GM21619 (cell line): ENCODE results near the gene GPD2.
A peak's percentile ranks its signal among the peaks of the same experiment; 100 is the strongest.
"Not testable (repeated sequence)": the region's sequence is repeated elsewhere in the genome, so short reads cannot be mapped to it uniquely, and the experiment has no call there.

Experiments
- ATAC-seq: cut with Tn5 transposase; IDR thresholded peaks from one replicate; pipeline ENCODE4 v1.9.1; 2021; ENCODE audit not compliant: unreplicated experiment

GPD2 gene

DNA sequence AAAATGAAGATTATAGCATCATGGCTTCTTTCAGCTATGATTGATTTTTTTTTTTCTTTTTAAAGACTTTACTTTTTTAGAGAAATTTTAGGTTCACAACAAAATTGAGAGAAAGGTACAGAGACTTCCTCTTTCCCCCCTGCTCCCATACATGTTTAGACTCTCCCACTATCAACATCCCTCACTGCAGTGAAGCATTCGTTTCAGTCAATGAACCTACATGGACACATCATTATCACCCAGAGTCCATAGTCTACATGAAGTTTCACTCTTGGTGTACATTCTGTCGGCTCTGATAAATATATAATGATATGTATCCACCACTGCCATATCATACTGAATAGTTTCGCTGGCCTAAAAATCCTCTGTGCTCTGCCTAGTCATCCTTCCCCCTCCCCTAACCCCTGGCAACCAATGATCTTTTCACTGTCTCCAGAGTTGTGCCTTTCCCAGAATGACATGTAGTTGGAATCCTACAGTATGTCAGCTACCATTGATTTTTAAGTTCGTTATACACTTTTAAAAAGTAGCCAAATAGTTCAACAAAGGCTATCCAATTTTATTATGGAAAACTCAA lies 86.8 kb downstream of the GPD2 start:
- no peak for ATAC-seq

GRCh38 chr2:156526950-156527636 lies 90.9 kb downstream of the GPD2 start:
- ATAC-seq: peak; percentile 98

DNA sequence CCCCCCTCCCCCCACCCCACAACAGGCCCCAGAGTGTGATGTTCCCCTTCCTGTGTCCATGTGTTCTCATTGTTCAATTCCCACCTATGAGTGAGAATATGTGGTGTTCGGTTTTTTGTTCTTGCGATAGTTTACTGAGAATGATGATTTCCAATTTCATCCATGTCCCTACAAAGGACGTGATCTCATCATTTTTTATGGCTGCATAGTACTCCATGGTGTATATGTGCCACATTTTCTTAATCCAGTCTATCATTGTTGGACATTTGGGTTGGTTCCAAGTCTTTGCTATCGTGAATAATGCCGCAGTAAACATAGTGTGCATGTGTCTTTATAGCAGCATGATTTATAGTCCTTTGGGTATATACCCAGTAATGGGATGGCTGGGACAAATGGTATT lies 92.4 kb downstream of the GPD2 start:
- not testable (repeated sequence) for ATAC-seq

- peak; percentile 68 for ATAC-seq
Observed at GRCh38 chr2:156532989-156533388, 96.8 kb downstream of the GPD2 start.

GRCh38 chr2:156536534-156536933 lies 100.4 kb downstream of the GPD2 start:
- no peak for ATAC-seq

DNA sequence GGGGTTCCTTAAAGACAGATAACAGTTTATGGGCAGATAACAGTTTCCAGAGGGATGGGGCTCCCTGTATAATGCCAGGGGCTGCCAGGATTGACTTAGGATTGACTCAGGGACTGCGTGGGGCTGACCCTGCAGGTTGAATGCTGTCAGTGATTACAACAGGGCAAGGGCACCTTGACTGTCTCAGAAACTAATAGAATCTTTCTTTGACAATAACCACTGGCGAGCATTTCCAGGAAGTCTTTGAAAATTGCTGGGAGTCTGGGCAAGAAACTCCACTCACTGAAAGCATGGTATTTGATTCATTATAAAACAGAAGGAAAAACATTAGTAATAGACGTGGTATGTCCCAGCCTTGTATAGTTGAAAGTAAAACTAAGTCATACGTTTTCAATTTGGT lies 101.0 kb downstream of the GPD2 start:
- ATAC-seq: no peak

GRCh38 chr2:156538083-156538504 lies 101.9 kb downstream of the GPD2 start:
- peak; percentile 70 for ATAC-seq

GRCh38 chr2:156539086-156539860 lies 103.1 kb downstream of the GPD2 start:
- ATAC-seq: no peak

- ATAC-seq: no peak
Observed at GRCh38 chr2:156540706-156541105, 104.5 kb downstream of the GPD2 start.

DNA sequence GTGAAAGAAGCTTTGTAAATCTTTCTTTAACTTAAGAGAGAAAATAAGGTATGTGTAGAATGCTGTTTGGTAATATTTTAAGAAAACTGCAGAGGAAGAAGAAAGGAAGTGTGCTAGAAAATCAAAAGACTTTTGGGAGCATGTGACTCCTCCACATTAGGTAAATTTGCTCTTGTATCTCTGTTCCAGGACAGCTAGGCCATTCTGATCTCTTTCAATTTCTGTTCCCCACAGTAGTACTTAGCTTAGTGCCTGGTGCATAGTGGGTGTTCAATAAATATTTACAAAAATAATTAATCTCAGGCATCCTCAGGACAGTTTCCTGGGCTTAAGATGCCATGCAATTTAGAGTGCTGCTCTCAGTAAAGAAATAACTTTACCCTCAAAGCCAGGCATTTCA lies 105.0 kb downstream of the GPD2 start:
- no peak for ATAC-seq

GRCh38 chr2:156541706-156542105 lies 105.5 kb downstream of the GPD2 start:
- ATAC-seq: no peak

DNA sequence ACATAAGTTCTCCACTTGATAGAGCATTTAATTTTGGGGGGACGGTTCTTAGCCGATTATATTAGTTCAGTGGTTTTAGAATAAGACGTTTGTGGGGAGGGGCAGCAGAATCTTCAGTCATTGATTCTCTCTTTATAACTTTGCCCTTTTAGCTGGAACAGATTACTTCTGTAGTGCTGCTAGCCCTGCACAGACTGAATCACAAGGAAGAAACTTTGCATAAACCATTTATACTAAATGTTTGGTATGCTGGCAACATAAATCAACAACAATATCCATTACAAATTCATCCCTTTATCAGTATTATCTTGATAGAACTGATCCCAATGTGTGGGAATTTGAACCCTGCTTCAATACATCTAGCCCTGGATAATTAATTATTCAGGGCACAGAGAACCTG lies 112.2 kb downstream of the GPD2 start:
- no peak for ATAC-seq

GRCh38 chr2:156553714-156554442 lies 117.7 kb downstream of the GPD2 start:
- ATAC-seq: no peak

DNA sequence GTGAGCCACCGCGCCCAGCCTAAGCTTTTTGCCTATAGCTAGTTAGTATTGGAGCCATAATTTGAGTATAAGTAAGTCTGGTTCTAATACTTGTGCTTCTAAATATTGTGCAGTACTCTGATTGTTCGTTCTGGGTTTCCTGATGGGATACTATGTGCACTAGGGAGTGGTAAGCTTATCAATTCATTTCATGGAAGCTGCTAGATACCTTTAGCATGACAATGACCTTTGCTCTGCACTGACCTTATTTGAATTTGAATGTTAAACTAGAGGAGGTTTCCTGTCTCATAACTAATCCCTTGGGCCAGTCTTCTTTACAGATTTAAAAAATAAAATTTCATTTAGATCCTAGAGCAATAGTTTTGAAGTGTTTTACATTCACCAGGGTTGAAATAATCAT lies 125.1 kb downstream of the GPD2 start:
- no peak for ATAC-seq

- no peak for ATAC-seq
Observed at GRCh38 chr2:156562124-156562523, 125.9 kb downstream of the GPD2 start.

GRCh38 chr2:156563994-156564753 lies 128.0 kb downstream of the GPD2 start:
- ATAC-seq: no peak

- no peak for ATAC-seq
Observed at GRCh38 chr2:156565066-156565710, 129.0 kb downstream of the GPD2 start.

GRCh38 chr2:156573710-156574109 lies 137.5 kb downstream of the GPD2 start:
- peak; percentile 70 for ATAC-seq

GRCh38 chr2:156574112-156574511 lies 137.9 kb downstream of the GPD2 start:
- ATAC-seq: peak; percentile 41

- ATAC-seq: no peak
Observed at GRCh38 chr2:156576005-156576404, 139.8 kb downstream of the GPD2 start.
